GM18867 (cell line): ENCODE measurements around the gene TDRD9.

Experiments
- ATAC-seq: cut with Tn5 transposase; IDR thresholded peaks from one replicate; pipeline ENCODE4 v1.9.1; 2021; ENCODE audit warnings: mild to moderate bottlenecking, moderate library complexity; ENCODE audit not compliant: unreplicated experiment

TDRD9 gene

DNA sequence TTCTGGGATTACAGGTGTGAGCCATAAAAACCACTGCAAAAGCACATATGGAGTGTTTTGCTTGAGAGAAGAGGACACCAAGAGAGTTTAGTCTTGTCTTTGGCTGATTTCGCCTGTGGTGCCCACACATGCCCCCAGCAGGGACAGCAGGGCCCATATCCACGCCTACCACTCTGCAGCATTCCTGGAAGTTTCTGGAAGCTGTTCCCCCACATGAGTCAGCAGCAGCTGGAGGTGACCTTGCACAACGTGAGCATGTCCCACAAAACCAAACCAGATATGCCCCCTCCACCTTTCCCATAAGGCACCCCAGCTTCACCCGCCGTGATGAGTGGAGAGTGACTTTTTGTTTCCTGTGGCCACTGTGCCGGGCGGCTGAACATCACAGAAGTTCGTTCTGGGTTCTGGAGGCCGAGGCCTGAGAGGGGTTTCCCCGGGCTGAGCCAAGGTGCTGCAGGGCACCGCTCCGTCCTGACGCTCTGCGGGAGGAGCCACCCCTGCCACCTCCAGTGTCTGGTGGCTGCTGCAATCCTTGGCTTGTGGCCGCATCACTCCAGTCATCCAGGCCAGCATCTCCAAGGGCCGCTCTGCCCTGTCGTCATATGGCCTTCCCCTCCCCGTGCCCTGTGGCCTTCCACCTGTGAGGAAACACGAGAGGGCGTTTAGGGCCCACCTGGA lies 162.0 kb downstream of the TDRD9 start:
- ATAC-seq = no peak

DNA sequence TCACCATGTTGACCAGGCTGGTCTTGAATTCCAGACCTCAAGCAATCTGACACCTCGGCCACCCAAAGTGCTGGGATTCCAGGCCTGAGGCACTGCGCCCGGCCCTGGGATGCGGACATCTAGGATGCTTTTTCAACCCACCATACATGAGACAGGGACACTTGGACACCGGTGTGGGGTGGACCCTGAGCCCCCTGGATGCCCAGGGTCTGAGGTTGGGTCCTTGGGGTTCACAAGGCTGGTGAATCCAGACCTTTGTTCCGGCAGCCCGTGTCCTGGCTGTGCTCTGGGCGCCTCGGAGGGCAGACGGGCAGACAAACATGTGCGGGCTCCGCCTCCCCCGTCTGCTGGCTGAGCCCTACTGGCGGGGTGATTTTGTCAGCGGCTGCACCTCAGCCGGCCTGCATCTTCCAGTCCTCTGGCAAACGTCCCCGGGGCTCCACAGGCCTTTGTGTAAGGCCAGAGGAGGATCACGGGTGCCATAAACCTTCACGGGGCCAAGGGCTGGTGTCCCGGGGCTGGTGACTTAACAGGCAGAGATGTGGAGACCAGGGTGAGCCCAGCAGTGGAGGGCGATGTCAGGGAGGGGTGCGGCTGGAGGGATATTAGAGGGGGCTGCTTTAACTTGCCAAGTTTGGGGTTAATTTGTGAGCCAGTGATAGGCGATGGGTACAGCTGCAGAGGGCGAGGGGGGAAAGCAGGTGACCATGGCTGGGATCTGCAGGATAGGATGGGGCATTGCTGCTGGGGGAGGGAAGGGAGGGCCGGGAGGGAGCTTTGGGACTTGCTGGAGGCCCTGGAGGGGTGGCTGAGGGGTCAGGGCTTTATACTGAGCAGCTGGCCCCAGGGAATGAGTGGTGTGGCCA lies 163.0 kb downstream of the TDRD9 start:
- ATAC-seq = no peak

DNA sequence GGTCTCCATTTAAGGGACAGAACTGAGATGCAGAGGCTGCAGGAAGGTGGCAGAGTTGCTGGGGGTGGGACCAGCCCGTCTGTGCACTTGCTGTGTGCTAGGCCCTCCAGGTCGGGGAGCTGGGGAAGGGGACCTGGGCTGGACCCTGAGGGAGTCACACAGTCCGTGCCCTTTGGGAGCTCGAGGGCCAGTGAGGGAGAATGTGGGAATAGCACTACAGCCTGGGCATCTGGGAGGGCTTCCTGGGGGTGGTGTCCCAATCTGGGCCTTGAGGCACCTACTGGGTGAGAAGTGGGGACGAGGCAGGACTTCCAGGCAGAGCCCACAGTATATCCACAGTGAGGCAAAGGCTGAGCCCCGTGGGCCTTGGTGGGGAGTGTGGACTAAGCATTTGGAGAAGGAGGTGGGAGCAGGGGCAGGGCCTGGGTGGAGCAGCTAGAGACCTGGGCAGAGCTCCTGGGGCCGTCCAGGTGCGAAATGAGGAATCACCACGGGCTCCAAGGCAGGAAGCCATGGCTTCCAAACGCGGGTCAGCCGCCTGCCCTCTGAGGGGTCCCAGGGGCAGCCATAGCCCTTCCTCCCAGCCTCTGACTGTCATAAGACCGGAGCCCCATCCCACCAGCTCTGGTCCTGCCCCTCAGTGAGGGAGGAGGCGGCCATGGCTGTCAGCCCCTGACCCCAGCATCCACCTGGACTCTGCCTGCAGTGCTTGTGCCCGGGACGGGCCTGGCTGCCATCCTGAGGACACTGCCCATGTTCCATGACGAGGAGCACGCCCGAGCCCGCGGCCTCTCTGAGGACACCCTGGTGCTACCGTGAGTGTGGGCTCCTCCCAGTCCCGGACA lies 163.9 kb downstream of the TDRD9 start:
- no peak for ATAC-seq

DNA sequence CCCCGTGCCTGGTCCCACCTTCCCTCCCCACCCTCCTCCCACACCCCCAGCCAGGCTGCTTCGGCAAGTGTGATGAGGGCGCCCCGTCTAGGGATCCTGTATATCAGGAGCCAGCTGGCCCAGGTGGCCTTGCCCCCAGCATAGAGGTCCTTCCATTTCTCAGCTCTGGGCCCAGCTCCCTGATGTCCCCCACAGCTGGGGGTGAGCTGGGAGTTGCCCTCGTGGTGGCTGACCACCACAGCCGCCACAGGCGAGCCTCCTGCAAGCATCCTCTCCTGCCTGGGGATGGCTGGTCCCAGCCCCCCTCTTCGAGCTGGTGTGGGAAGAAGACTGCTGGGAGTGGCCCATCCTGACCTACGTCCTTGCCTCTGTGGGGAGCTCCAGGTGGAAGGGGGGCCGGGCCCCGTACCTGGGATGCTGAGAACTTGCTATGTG lies 164.7 kb downstream of the TDRD9 start:
- no peak for ATAC-seq

DNA sequence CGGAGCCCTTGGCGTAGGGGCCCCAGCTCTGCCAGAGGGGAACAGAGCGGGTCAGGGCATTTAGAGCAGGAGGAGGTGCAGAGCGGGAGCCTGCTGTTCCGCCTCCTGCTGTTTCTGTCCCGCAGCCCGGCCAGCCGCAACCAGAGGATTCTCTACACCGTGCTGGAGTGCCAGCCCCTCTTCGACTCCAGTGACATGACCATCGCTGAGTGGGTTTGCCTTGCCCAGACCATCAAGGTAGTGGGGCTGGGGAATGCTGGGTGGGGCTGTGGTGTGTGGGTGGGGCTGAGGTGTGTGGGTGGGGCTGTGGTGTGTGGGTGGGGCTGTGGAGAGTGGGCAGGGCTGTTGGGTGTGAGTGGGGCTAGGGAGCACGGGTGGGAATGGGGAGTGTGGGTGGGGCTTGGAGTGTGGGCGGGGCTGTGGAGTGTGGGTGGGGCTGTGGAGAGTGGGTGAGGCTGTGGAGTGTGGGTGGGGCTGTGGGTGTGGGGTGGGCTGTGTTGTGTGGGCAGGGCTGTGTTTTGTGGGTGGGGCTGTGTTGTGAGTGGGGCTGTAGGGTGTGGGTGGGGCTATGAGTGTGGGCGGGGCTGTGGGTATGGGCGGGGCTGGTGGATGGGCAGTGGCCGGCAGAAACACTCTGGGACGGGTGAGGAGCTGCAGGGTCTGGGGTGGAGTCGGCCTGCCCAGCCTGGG lies 165.3 kb downstream of the TDRD9 start:
- ATAC-seq = no peak

DNA sequence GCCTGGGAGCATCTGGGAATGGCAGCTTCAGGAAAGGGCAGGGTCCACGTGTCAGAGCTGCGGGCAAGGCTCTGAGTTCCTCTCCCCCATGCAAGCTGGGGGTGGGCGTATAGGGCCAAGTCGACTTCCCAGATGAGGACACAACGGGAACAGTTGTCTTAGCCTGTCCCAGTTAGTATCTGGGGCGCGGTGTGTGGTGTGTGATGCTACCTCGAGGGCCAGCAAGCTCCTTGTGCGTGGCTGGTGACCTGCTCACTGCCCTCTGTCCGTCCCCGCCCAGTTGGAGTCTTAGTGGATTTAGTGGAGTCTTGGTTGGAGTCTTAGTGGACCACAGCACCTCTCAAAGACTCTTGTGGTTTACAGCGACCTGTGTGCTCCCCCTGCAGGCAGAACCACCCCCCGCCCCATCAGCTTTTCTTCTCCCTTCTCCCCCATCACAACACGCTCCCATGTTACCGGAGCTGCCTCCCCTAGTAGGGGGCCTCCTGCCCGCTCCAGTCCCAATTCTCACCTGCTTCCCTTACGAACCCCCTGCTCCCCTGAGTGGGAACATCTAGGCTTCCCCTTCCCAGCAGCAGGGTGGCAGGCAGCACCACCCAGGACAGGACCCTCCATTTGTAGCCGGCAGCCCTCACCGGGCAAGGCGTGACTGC lies 165.9 kb downstream of the TDRD9 start:
- no peak for ATAC-seq

DNA sequence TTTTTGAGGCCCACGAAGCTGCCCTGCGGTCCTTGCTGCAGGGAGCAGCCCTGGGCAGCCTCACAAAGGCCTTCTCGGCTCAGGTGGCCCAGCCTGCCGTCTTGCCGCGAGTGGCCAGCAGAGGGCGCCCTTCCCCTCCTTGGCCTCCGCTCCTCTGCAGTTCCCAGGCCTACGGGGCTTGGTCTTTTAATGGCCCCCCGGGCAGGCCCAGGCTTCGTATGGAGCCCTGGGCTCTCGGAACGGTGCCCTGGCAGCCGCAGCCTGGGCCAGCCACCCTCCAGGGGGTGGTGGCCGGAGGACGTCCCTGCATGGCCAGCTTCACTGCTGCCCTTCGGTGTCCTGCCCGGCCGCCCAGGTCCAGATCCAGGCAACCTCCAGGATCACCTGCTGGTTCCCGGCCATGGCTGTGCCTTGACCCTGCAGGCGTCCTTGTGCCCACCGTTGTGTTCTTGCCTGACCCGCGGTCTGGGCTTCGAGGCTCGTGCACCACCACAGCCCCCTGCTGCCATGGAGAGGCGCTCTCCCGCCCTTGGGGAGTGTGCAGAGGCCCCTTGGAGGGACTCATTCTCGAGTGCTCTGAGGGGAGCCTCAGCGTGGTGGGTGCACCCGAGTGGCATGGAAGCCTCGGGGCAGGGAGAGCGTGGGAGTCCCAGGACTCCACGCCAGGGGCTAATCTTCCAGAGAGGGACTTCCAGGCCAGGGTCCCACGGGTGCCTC lies 166.6 kb downstream of the TDRD9 start:
- ATAC-seq = no peak

DNA sequence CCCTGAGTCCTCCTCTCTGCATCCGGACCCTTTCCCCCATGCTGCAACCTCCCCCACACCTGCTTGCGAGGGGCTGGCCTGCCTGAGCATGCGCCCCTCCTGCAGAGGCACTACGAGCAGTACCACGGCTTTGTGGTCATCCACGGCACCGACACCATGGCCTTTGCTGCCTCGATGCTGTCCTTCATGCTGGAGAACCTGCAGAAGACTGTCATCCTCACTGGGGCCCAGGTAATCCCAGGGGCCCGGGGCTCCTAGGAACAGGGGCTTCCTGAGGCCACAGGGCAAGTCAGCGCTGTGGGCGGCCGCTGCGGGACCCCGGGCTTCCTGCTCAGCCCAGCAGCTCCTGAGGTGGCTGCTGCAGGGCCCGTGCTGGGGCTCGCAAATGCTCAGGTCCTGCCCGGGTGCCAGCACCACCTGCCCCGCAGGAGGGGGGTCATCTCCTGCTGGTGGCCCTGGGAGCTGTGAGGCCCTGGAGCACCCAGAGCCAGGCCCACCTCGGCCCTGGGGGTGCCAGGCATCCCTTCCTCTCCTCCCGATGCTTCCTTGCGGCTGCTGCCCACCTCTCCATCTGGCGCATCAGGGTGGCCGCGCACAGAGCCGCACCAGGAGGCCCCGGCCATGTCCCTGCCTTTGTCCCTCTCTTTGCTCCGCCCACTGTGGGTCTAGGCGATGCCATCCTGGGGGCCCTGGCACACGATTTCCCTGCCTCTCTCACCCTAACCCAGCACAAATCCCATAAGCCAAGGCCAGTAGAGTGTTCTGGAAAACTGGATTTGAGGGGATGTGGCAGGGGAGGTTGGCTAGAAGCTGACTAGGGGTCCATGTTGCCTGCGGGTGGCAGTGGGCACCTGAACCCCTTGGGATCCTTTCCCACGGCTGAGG lies 167.4 kb downstream of the TDRD9 start:
- no peak for ATAC-seq

DNA sequence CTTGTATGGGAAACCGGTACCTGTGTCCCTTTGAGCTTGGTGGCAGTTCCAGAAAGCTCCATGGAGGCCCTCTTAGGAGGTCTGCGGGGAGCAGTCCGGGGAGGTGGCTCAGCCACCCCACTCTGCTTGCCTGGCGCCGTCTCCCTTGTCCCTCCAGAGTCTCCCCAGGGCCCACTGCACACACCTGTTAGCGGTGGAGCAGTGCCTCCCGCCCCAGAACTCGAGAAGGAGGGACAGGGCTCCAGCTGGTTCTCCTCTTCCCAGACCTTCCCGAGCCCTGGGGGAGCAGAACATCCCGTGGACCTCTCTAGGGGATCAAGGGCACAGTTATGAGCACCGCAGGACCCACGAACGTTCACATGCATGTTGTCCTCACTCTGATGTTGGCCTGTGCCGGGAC lies 168.1 kb downstream of the TDRD9 start:
- ATAC-seq = no peak

DNA sequence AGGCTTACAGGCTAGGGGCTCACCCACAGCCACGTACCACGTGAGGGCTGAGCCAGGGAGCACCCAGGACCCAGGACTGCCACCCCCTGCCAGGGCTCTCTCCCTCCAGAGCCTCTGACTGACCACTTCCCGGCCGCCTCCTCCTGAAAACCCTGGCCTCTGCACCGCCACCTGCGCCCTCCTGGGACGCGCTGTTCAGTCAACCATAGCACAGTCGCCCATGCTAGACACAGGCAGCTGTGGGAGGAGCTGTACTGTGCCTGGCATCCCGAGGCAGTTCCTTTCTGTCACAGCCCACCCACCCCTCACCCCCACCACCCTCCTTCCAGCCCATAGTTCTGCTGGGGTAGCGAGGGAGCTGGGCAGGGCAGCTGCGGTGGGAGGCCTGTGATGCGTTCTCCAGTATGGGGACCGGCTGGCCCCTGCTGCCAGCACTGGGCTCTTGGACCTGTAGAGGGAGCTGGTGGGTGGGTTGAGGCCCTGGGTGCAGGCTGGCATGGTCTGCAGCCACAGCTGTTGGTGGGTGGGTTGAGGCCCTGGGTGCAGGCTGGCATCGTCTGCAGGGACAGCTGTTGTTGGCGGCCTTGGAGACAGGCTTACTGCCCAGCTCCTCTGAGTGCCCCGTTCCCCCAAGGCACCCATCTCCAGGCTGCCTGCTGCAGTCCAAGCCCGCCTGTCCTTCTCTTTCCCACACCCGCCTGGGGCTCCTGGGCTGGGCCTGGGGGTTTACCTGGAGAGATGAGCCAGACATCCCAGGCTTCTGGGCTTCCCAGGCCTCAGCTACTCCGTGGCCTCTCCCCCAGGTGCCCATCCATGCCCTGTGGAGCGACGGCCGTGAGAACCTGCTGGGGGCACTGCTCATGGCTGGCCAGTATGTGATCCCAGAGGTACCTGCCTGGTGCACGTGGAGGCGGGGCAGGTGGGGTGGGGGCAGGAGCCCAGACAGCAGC lies 168.8 kb downstream of the TDRD9 start:
- ATAC-seq = no peak

DNA sequence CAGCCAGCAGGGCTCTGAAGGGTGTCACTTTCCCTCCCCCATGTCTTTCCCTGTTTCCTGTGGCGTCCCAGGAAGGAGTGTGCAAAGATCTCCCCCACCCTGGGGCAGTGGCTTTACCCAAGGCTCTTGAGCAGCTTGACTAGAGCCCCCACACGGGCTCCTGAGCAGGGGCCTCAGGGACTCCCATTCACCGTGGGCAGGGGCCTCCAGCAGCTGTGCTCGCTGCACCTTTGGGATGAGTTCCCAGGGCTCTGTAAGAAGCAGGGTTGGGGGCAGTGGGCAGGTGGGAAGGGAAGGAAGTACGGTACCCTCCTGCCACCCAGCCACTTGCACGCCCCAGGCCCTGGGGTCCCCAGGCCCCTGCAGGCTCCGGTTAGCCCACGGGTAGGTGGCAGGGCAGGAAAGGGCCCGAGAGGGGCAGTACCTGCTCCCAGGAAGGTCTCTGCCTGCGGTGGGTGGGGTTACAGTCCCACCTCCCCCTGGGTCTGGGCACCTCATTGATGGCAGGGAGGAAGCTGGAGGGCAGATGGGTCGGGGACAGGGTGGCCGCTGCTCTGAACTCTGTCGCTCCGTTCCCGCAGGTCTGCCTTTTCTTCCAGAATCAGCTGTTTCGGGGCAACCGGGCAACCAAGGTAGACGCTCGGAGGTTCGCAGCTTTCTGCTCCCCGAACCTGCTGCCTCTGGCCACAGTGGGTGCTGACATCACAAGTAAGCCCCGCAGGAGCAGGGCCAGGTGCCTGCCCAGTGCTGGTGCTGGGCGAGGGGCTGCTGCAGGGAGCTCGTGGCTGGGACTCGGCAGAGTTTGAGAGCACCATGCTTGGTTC lies 170.2 kb downstream of the TDRD9 start:
- no peak for ATAC-seq

DNA sequence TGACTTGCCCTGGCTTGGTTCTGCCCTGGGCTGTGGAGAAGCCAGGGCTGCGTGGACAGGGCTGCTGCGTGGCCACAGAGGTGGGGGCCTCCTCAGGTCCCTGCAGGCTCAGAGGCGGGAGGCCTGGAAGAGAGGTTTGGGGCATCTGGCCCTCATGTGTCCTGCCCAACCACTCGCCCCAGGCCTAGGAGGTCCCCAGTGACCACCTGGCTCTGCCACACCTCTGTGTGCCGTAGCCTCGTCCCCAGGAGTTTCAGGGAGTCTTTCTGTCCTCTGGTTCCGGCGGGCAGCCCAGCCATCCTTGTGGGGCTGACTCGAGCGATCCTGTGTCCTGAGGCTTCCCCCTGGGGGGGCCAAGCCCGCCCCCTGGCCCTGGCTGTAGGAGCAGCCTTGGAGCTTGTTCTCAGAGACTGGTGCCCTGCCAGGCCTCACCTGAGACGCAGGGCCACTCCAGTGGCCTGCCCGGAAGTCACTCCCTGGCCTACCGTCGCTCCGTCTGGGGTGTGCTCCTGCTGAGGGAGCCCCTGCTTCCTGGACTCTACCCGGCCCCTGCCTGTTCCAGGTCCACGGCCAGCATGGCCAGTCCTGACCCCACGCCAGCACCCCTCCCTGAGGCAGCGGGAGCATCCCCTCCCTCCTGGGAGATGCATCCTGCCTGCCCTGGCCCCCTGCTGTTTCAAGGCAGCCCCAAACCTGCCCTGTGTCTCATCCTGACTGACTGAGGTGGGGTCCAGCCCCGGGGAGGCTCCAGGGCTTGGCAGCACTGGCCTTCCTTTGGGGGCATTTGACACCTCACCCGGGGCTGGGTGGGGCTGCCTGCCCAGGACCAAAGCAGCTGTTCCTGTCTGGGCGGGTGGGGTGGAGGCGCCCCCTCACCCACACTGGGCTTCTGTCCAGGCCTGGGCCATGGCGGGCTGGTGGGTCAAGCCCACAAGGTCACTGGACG lies 171.1 kb downstream of the TDRD9 start:
- ATAC-seq = no peak

DNA sequence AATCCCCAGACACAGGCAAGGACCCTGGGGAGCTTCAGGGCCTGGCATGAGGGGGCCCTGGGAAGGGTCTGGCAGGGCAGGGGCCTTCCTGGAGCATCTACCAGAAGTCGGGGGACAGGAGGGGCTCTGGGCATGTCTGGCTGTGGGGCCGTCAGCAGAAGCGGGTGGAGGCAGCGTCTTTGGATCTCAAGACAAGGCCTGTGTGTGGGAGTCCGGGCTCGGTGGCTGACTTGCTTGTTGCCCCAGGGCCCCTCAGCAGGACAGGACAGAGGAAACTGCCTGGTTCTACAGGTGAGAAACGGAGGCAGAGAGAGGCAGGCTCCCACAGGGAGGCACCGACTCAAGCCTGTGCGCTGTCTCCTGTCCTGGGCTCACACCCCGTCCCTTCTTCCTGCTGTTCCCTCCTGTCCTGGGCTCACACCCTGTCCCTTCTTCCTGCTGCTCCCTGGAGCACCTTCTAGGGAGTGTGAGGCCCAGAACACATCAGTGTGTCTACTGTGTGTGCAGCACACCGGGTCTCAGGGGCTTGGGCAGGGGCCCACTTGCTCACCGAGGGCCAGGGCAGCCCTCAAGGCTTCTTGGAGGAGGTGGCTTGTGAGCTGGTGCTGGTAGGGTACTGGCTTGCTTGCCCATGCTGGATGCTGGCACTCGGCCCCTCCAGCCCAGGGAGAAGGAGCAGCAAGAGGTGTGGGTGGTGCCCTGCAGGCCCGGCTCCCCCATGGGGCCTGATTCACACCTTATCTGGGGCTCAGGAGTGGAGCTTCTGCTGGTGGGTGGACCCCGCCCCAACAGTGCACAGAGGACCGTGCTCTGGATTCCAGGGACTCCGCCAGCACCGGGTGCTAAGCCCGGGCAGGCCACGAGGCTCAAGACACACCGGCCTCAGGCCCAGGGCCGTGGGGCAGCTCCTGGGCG lies 172.2 kb downstream of the TDRD9 start:
- no peak for ATAC-seq

DNA sequence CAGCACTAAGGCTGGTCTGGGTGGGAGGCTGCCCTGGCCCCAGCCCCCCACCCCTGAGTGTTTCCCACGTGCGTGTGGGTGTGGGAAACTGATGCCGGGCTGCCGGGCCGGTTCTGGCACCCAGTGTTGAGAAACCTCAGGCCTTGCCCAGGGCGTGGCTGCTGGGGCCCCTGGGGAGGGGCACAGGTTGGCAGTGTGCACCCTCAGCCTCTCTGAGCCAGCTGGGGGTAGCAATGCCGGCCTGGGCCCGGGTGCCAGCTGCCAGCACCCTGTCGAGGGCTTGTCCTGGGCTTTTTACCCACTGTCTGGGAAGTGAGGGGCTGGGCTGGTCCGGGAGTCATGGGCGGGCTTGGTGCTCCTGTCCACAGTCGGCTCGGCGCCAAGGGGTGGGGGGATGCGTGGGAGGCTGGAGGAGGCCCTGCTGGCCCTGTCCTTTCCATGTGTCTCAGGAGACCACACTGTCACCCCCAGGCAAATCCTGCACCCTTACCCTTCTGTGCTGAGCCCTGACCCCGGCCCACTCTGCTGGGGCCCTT lies 172.9 kb downstream of the TDRD9 start:
- ATAC-seq = no peak
